Prostate gland (tissue), 2 donors: ENCODE data around the gene KLHL2.

Experiments
- POLR2A ChIP-seq: fragments of 450-650 bp; IDR thresholded peaks from one replicate; pipeline ENCODE4 v1.6.1; 2016; ENCODE audit warnings: antibody characterized with exemption, mild to moderate bottlenecking
- POLR2AphosphoS5 ChIP-seq: sonication (generic); formaldehyde crosslinking; IDR thresholded peaks from one replicate; pipeline ENCODE4 v1.6.1; 2017; ENCODE audit warnings: antibody characterized with exemption
- TF ChIP-seq, protein P1 (sequence below), 4 experiments: fragments of 200-600 bp in 2 of 4; fragments of 450-650 bp in 2 of 4; sonication (generic) in 2 of 4; IDR thresholded peaks; 1 replicate in 3 of 4; 2 replicates in 1 of 4; pipeline ENCODE4 v1.5.1; 2016 to 2019; ENCODE audit warnings: antibody characterized with exemption in 4 of 4, mild to moderate bottlenecking in 2 of 4, moderate library complexity in 2 of 4

DNA sequence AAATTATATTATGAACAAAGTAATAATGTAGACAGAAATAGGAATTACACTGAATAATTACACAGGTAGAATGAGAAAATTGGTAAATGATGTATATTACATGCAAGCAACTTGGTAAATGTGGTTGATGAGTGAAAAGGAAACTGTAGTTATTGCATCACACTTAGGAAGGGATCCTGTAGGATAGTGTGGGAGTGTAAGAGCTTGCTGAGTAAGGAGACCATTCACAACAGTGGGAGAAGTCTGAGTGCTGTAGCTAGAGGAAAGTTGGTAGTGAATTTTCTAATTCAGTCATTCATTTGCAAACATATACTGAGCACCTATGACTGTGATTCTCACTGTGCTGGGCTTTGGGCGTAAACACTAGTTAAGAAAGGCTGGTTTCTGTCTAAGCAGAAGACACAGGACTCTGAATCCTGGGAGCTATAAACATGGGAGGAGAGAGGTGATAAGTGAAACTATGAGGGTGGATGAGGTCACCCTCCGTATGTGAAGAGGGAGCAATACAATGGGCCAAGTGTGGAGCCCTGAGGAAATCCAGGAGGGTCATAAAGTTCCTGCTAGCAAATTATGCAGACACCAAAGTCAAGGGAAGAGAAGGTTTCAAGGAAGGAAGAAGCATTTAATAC is 157.2 kb downstream of the KLHL2 start:
- TF ChIP-seq, protein P1, sequence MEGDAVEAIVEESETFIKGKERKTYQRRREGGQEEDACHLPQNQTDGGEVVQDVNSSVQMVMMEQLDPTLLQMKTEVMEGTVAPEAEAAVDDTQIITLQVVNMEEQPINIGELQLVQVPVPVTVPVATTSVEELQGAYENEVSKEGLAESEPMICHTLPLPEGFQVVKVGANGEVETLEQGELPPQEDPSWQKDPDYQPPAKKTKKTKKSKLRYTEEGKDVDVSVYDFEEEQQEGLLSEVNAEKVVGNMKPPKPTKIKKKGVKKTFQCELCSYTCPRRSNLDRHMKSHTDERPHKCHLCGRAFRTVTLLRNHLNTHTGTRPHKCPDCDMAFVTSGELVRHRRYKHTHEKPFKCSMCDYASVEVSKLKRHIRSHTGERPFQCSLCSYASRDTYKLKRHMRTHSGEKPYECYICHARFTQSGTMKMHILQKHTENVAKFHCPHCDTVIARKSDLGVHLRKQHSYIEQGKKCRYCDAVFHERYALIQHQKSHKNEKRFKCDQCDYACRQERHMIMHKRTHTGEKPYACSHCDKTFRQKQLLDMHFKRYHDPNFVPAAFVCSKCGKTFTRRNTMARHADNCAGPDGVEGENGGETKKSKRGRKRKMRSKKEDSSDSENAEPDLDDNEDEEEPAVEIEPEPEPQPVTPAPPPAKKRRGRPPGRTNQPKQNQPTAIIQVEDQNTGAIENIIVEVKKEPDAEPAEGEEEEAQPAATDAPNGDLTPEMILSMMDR (IDR thresholded peaks at IDR 0.05) = no peak
- no peak for TF ChIP-seq POLR2A
- no peak for TF ChIP-seq POLR2AphosphoS5
